ENCODE results near the gene NELL2. TPM values are rescaled to one million over a fixed set of nuclear protein-coding genes. Genes with fewer than 3 reads are reported as not detected.
"Not testable (repeated sequence)": the region's sequence is repeated elsewhere in the genome, so short reads cannot be mapped to it uniquely, and the experiment has no call there.

The NELL2 gene
- total RNA-seq, 1 experiment from 2014 or later = 19.9 TPM

- peak; percentile 46 for DNase-seq (ENCODE audit: low read depth)
These were observed 28.0 kb downstream of the NELL2 start for GRCh38 chr12:44847888-44848702.

- DNase-seq (ENCODE audit: low read depth) = no peak
These were observed 28.7 kb downstream of the NELL2 start for GRCh38 chr12:44847403-44847802.

GRCh38 chr12:44846826-44847225, 29.3 kb downstream of the NELL2 start:
- no peak for DNase-seq (ENCODE audit: low read depth)

- no peak for DNase-seq (ENCODE audit: low read depth)
These were observed 33.4 kb downstream of the NELL2 start for GRCh38 chr12:44842669-44843068.

GRCh38 chr12:44839785-44840184, 36.3 kb downstream of the NELL2 start:
- no peak for DNase-seq (ENCODE audit: low read depth)

GRCh38 chr12:44837114-44837755, 38.9 kb downstream of the NELL2 start:
- DNase-seq (ENCODE audit: low read depth) = no peak

- peak; percentile 20 for DNase-seq (ENCODE audit: low read depth)
These were observed 40.3 kb downstream of the NELL2 start for GRCh38 chr12:44835641-44836379.

- DNase-seq (ENCODE audit: low read depth) = not testable (repeated sequence)
These were observed 41.1 kb downstream of the NELL2 start for GRCh38 chr12:44834996-44835395.

- no peak for DNase-seq (ENCODE audit: low read depth)
These were observed 42.6 kb downstream of the NELL2 start for GRCh38 chr12:44833561-44833960.

GRCh38 chr12:44830566-44831055, 45.5 kb downstream of the NELL2 start:
- no peak for DNase-seq (ENCODE audit: low read depth)

- DNase-seq (ENCODE audit: low read depth) = no peak
These were observed 47.1 kb downstream of the NELL2 start for GRCh38 chr12:44829045-44829444.

GRCh38 chr12:44827832-44828438, 48.2 kb downstream of the NELL2 start:
- DNase-seq (ENCODE audit: low read depth) = no peak

- DNase-seq (ENCODE audit: low read depth) = not testable (repeated sequence)
These were observed 54.4 kb downstream of the NELL2 start for GRCh38 chr12:44821702-44822101.

- DNase-seq (ENCODE audit: low read depth) = no peak
These were observed 56.2 kb downstream of the NELL2 start for GRCh38 chr12:44819884-44820283.

GRCh38 chr12:44817687-44818086, 58.4 kb downstream of the NELL2 start:
- no peak for DNase-seq (ENCODE audit: low read depth)

GRCh38 chr12:44816446-44817017, 59.6 kb downstream of the NELL2 start:
- no peak for DNase-seq (ENCODE audit: low read depth)

GRCh38 chr12:44812062-44812461, 64.1 kb downstream of the NELL2 start:
- DNase-seq (ENCODE audit: low read depth) = no peak

GRCh38 chr12:44804068-44804467, 72.0 kb downstream of the NELL2 start:
- no peak for DNase-seq (ENCODE audit: low read depth)

GRCh38 chr12:44795970-44796369, 80.1 kb downstream of the NELL2 start:
- DNase-seq (ENCODE audit: low read depth) = no peak

GRCh38 chr12:44788731-44789130, 87.4 kb downstream of the NELL2 start:
- DNase-seq (ENCODE audit: low read depth) = no peak

- DNase-seq (ENCODE audit: low read depth) = peak; percentile 4
These were observed 95.8 kb downstream of the NELL2 start for GRCh38 chr12:44780221-44780790.
